Heart right ventricle (tissue), 16 donors: ENCODE measurements around the gene VAC14. TPM values are rescaled to one million over a fixed set of nuclear protein-coding genes. Genes with fewer than 3 reads are reported as not detected.

Source experiments
- ATAC-seq, 8 donors: fragments of 200-7000 bp; cut with Tn5 transposase; one replicate each; pipeline ENCODE4 v1.9.1; 2020; ENCODE audit warnings: mild to moderate bottlenecking in 8 of 8, moderate library complexity in 8 of 8, moderate number of reproducible peaks in 1 of 8
- DNase-seq, 2 donors: peaks; one replicate each; pipeline ENCODE4 v3.0.0-alpha.2; 2020
- H3K27ac ChIP-seq, 10 donors: fragments of 200-600 bp; sonication (generic) in 2 of 10; one replicate each; pipeline versions ENCODE4 v1.5.0 to v1.8.0; 2020 to 2022; ENCODE audit warnings: mild to moderate bottlenecking in 3 of 10
- H3K27me3 ChIP-seq, 7 donors: fragments of 200-600 bp; one replicate each; pipeline ENCODE4 v1.8.0; 2021 to 2022; ENCODE audit warnings: mild to moderate bottlenecking in 2 of 7
- H3K36me3 ChIP-seq, 9 donors: fragments of 200-600 bp; sonication (generic) in 1 of 9; one replicate each; pipeline versions ENCODE4 v1.5.0 to v1.8.0; 2020 to 2022; ENCODE audit warnings: mild to moderate bottlenecking in 2 of 9
- H3K4me1 ChIP-seq, 9 donors: fragments of 200-600 bp; sonication (generic) in 1 of 9; one replicate each; pipeline versions ENCODE4 v1.5.0 to v1.8.0; 2020 to 2022; ENCODE audit warnings: mild to moderate bottlenecking in 4 of 9
- H3K4me3 ChIP-seq, 10 donors: fragments of 200-600 bp; sonication (generic) in 2 of 10; one replicate each; pipeline versions ENCODE4 v1.5.0 to v1.8.0; 2020 to 2022; ENCODE audit warnings: mild to moderate bottlenecking in 7 of 10, moderate library complexity in 2 of 10
- H3K9me3 ChIP-seq, 11 donors: fragments of 200-600 bp in 10 of 11; sonication (generic) in 2 of 11; one replicate each; pipeline versions ENCODE4 v1.5.0 to v1.8.0; 2013 to 2022; ENCODE audit warnings: mild to moderate bottlenecking in 2 of 11, control low read depth in 1 of 11, moderate library complexity in 1 of 11
- WGBS, 2 donors: extraction: QIAGEN DNeasy Blood & Tissue Kit; methylation state at CpG; one replicate each; pipeline ENCODE4 v1.1.7; 2013; ENCODE audit warnings: inconsistent platforms in 1 of 2; 5-methylcytosine and 5-hydroxymethylcytosine counted together
- intact Hi-C, 10 donors: fragments of 100-400 bp; cut with DNase I; formaldehyde crosslinking; loops; one replicate each; pipeline versions ENCODE4 v1.11.1 to v1.14.2; 2022
- polyA plus RNA-seq, 2 donors: library from polyadenylated mRNA; stranded (reverse); fragments of 200-250 nt; gene quantifications; one replicate each; pipeline ENCODE4 v1.2.3, GENCODE V29; 2013
- total RNA-seq, 10 donors: library from RNA; stranded (reverse); fragmentation: NEBNext Ultra II Directional in 3 of 10; extraction: Animal tissue kit (Norgen Biotek cat#: 25700) in 3 of 10; gene quantifications; one replicate each; pipeline versions ENCODE4 v1.2.1 to v1.2.4, GENCODE V29; 2021 to 2023
- TF ChIP-seq, protein P1 (sequence below), 9 donors: fragments of 200-600 bp; sonication (generic) in 2 of 9; IDR thresholded peaks; one replicate each; pipeline versions ENCODE4 v1.5.0 to v1.8.0; 2021 to 2022; ENCODE audit warnings: antibody characterized with exemption in 9 of 9, mild to moderate bottlenecking in 5 of 9, moderate library complexity in 1 of 9
- donor health status: Arrhythmogenic right ventricular cardiomyopathy.
- donor health status: ischemic (EF 13 %, LVEDD 7.1; RV severe dilation, severe dysfunction).
- donor health status: healthy with polysubstance abuse.
- donor health status: DM: no; HTN: yes; CAD: no.
- donor health status: DM: no; HTN: no; CAD: no.
- donor health status: ischemic (EF 25% LVEDD 6.9; RV normal size, moderate dysfunction).
- donor health status: ischemic (EF 25% LVEDD 5.7; RV mildly dilated, moderate dysfunction).
- donor health status: healthy.
- donor health status: DM: yes; HTN: yes; CAD: no.
- donor health status: Ischemic cardiomyopathy.
- donor health status: ischemic (EF 35%, LVEDD 5.7; RV mildly dilated, moderate dysfunction).
- donor health status: nonischemic (EF 11% LVEDD 7.7; RV severe dilation, severe dysfunction).
- donor health status: DM: yes; HTN: yes; CAD: no.
- donor health status: PGD.
- donor health status: ischemic (EF 29% LVEDD 5.4; RV normal size, mild dysfunction).
- donor health status: nonischemic (EF 23%, LVEDD 6.1; RV moderate dilation, normal function).

Gene VAC14
- total and polyA plus RNA-seq, 12 donors: 19.2 to 43.7 (median 23.2) TPM

- Histone ChIP-seq H3K27me3 (peaks cover 0 to 47% (median 28%) of the 10 kb centered on the region in 7 donors), H3K4me1 (no peaks in the 10 kb centered on the region), H3K9me3 (peaks cover 0 to 12% (median 0%) of the 10 kb centered on the region in 11 donors), H3K4me3 (no peak overlapping the region), H3K36me3 (no peaks in the 10 kb centered on the region), H3K27ac (no peak overlapping the region)
- no peak for DNase-seq
- ATAC-seq: no peak
- TF ChIP-seq, protein P1, sequence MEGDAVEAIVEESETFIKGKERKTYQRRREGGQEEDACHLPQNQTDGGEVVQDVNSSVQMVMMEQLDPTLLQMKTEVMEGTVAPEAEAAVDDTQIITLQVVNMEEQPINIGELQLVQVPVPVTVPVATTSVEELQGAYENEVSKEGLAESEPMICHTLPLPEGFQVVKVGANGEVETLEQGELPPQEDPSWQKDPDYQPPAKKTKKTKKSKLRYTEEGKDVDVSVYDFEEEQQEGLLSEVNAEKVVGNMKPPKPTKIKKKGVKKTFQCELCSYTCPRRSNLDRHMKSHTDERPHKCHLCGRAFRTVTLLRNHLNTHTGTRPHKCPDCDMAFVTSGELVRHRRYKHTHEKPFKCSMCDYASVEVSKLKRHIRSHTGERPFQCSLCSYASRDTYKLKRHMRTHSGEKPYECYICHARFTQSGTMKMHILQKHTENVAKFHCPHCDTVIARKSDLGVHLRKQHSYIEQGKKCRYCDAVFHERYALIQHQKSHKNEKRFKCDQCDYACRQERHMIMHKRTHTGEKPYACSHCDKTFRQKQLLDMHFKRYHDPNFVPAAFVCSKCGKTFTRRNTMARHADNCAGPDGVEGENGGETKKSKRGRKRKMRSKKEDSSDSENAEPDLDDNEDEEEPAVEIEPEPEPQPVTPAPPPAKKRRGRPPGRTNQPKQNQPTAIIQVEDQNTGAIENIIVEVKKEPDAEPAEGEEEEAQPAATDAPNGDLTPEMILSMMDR (IDR thresholded peaks at IDR 0.05): no peak
- intact Hi-C loops: no loop called here
These were observed 7.4 kb upstream of the VAC14 start for GRCh38 chr16:70808371-70808770.

- H3K27me3 ChIP-seq: peaks cover 0 to 43% (median 25%) of the 10 kb centered on the region in 7 donors
- intact Hi-C loops: no loop called here
These were observed 4.8 kb upstream of the VAC14 start for GRCh38 chr16:70805787-70806186.

DNA sequence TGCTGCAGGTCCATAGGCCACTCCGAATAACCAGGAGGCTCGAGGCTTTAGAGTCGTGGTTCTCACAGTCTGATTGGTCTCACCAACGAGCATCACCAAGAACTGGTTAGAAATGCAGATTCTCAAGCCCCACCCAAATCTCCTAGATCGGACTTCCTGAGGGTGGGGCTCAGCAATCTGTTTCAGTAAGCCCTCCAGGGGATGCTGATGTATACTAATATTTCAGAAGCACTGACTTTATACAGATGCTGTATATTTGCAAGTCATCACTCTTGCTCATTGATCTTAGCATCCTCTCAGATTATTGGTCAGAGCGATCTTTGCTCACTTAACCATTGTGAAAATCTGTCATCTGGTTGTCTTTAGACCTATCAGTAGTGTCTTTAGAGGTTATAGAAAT, 4.4 kb upstream of the VAC14 start:
- no peak overlapping the region for H3K4me3 ChIP-seq
- intact Hi-C loops: no loop called here
- ATAC-seq (no peak), DNase-seq (no peak)
- peaks cover 0 to 22% (median 0%) of the 10 kb centered on the region in 11 donors for H3K9me3 ChIP-seq
- 65 to 71% methylated on average over 6 of the region's 6 CpGs for WGBS, 2 donors
- H3K36me3 ChIP-seq: no peaks in the 10 kb centered on the region
- H3K4me1 ChIP-seq: peaks cover under 1 to 7% (median 2%) of the 10 kb centered on the region in 9 donors
- TF ChIP-seq, protein P1 (IDR thresholded peaks at IDR 0.05): no peak
- peaks cover 0 to 39% (median 23%) of the 10 kb centered on the region in 7 donors for H3K27me3 ChIP-seq
- no peak overlapping the region for H3K27ac ChIP-seq

More at GRCh38 chr16:70805787-70806186, 4.8 kb upstream of the VAC14 start:
- peaks cover 0 to 22% (median 0%) of the 10 kb centered on the region in 11 donors for H3K9me3 ChIP-seq
- no peaks in the 10 kb centered on the region for H3K36me3 ChIP-seq
- peaks cover 0 to 6% (median 0%) of the 10 kb centered on the region in 9 donors for H3K4me1 ChIP-seq
- no peak for DNase-seq
- WGBS, 2 donors: 66 to 77% methylated on average over 3 of the region's 3 CpGs
- H3K27ac ChIP-seq: no peak overlapping the region
- TF ChIP-seq, protein P1 (IDR thresholded peaks at IDR 0.05): no peak
- ATAC-seq: no peak
- H3K4me3 ChIP-seq: no peak overlapping the region

DNA sequence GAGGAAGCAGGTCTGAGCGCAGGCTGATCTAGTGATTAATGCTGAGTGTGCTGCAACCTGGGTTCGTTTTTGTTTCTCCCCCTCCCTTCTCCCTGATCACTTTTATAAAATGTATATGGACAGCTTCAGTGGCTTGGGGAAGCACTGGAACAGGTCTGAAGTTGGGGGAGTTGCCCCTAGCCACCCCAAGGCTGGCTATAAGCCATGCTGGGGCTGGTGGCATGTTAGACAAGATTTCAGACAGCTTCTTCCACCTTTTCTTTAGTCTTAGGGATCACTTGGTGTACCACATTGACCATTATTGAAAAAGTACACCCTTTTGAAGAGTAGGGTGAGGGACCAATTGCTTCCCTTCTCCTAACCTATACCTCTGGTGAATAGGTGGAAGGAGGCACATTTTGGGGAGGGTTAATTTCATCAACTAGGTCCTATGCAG, 3.8 kb upstream of the VAC14 start:
- Histone ChIP-seq H3K4me1 (peaks cover 5 to 14% (median 8%) of the 10 kb centered on the region in 9 donors), H3K4me3 (no peak overlapping the region), H3K27ac (peak overlapping the region in 1 of 10 donors; percentile 32), H3K27me3 (peaks cover 0 to 33% (median 22%) of the 10 kb centered on the region in 7 donors), H3K9me3 (peaks cover 0 to 22% (median 0%) of the 10 kb centered on the region in 11 donors), H3K36me3 (no peaks in the 10 kb centered on the region)
- TF ChIP-seq, protein P1 (IDR thresholded peaks at IDR 0.05): no peak
- WGBS, 2 donors: 51 to 61% methylated on average over 2 of the region's 2 CpGs
- DNase-seq (no peak), ATAC-seq (no peak)
- intact Hi-C loops: no loop called here
